ENCODE measurements around the gene FETUB. TPM values are rescaled to one million over a fixed set of nuclear protein-coding genes. Genes with fewer than 3 reads are reported as not detected.
"Not testable (repeated sequence)": the region's sequence is repeated elsewhere in the genome, so short reads cannot be mapped to it uniquely, and the experiment has no call there.

FETUB gene
- total and polyA plus RNA-seq, 12 donors, result not detected

GRCh38 chr3:186697510-186697909 lies 57.3 kb downstream of the FETUB start:
- intact Hi-C loops (cut with DNase I), result no loop called here
- Histone ChIP-seq H3K36me3 (replicated peaks in 1 of 2) (no peaks in the 10 kb centered on the region), H3K9me3 (replicated peaks in 1 of 3) (no peaks in the 10 kb centered on the region), H3K27me3 (no peaks in the 10 kb centered on the region), H3K27ac (no peak overlapping the region), H3K4me3 (no peak overlapping the region), H3K4me1 (replicated peaks in 1 of 2) (no peaks in the 10 kb centered on the region)
- no peak for TF ChIP-seq POLR2A (IDR thresholded peaks at IDR 0.05)
- TF ChIP-seq, protein P1, sequence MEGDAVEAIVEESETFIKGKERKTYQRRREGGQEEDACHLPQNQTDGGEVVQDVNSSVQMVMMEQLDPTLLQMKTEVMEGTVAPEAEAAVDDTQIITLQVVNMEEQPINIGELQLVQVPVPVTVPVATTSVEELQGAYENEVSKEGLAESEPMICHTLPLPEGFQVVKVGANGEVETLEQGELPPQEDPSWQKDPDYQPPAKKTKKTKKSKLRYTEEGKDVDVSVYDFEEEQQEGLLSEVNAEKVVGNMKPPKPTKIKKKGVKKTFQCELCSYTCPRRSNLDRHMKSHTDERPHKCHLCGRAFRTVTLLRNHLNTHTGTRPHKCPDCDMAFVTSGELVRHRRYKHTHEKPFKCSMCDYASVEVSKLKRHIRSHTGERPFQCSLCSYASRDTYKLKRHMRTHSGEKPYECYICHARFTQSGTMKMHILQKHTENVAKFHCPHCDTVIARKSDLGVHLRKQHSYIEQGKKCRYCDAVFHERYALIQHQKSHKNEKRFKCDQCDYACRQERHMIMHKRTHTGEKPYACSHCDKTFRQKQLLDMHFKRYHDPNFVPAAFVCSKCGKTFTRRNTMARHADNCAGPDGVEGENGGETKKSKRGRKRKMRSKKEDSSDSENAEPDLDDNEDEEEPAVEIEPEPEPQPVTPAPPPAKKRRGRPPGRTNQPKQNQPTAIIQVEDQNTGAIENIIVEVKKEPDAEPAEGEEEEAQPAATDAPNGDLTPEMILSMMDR (IDR thresholded peaks at IDR 0.05), result no peak
- 79 to 93% (median 85%) methylated on average over 4 of the region's 4 CpGs for WGBS, 4 donors
- no peak for DNase-seq

DNA sequence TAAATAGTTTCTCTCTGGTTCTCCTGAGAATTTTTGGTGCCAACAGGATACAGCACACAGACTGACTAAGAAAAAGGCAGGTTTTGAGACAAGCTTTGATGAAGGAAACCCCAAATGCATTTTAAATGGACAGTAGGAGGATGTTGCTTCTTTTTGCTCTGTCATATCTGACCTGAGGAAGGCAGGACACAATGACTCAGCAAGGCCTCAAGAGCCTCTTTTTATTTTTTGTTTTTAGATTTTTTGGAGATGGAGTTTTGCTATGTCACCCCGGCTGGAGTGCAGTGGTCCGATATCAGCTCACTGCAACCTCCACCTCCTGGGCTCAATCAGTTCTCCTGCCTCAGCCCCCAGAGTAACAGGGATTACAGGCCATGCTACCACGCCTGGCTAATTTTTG lies 60.1 kb downstream of the FETUB start:
- no peak for DNase-seq
- Histone ChIP-seq H3K27ac (no peak overlapping the region), H3K36me3 (replicated peaks in 1 of 2) (no peaks in the 10 kb centered on the region), H3K27me3 (no peaks in the 10 kb centered on the region), H3K9me3 (replicated peaks in 1 of 3) (no peaks in the 10 kb centered on the region), H3K4me3 (no peak overlapping the region), H3K4me1 (replicated peaks in 1 of 2) (no peaks in the 10 kb centered on the region)
- 82 to 91% (median 89%) methylated on average over 3 of the region's 3 CpGs for WGBS, 4 donors
- intact Hi-C loops (cut with DNase I), result no loop called here
- no peak for TF ChIP-seq POLR2A (IDR thresholded peaks at IDR 0.05)
- TF ChIP-seq, protein P1 (IDR thresholded peaks at IDR 0.05), result no peak

DNA sequence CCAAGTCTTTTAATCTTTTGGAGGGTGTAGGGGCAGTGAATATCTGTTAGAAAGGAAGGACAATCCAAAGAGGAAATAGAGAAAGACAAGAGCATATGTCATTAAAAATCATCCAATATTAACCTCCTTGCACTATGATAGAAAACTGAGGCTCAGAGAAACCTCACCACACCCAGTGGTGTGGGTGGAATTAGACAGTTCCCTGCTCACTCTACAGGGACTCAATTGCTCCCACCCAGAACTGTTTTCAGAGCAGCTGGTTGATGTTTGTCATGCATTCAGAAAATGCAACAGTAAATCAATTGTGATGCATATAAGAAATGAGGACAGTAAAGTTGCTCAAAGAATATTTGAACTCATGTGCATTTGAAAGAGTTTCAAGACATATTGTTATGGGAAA lies 62.3 kb downstream of the FETUB start:
- intact Hi-C loops (cut with DNase I); H3K4me3 ChIP-seq; H3K9me3 ChIP-seq (replicated peaks in 1 of 3); H3K27me3 ChIP-seq; H3K4me1 ChIP-seq (replicated peaks in 1 of 2); H3K36me3 ChIP-seq (replicated peaks in 1 of 2); H3K27ac ChIP-seq; DNase-seq: not testable (repeated sequence)

Small RNA genes within 50 kb of the gene (small RNA-seq; reads per million reads assigned to genes)
- 0 reads per million in 2 donors for gene RF00017

Other genes starting within 250 kb of the FETUB start
- gene CRYGS, start 96.0 kb upstream of the FETUB start, total RNA-seq, result 1 to 10 TPM in 8 of 9 donors, under 1 TPM in 1; 0.78 to 4.3 (median 2.3) TPM
- 10 to 100 TPM in 2 of 3 donors, 1 to 10 TPM in 1; 1.7 to 22.0 (median 10.4) TPM for gene CRYGS, start 96.0 kb upstream of the FETUB start, polyA plus RNA-seq
- 10 to 100 TPM in 5 of 9 donors, 1 to 10 TPM in 4; 7.8 to 21.0 (median 10.1) TPM for gene TBCCD1, start 73.1 kb upstream of the FETUB start, total RNA-seq
- gene TBCCD1, start 73.1 kb upstream of the FETUB start, polyA plus RNA-seq, result 10 to 100 TPM in 1 of 3 donors, 1 to 10 TPM in 2; 3.3 to 14.2 (median 3.3) TPM
- gene DNAJB11, start 69.7 kb upstream of the FETUB start, total RNA-seq, result 10 to 100 TPM; 20.1 to 70.9 (median 36.2) TPM
- 10 to 100 TPM; 41.8 to 93.2 (median 50.1) TPM for gene DNAJB11, start 69.7 kb upstream of the FETUB start, polyA plus RNA-seq
- gene AHSG, start 27.3 kb upstream of the FETUB start, total RNA-seq, result 1 to 10 TPM in 2 of 9 donors, under 1 TPM in 1, not detected in 6; 0.22 to 1.4 (median 1.3) TPM
- gene AHSG, start 27.3 kb upstream of the FETUB start, polyA plus RNA-seq, result under 1 TPM in 1 of 3 donors, not detected in 2; 0.26 TPM
- under 1 TPM in 1 of 9 donors, not detected in 8; 0.14 TPM for gene HRG, start 25.6 kb downstream of the FETUB start, total RNA-seq
- under 1 TPM in 1 of 3 donors, not detected in 2; 0.26 TPM for gene HRG, start 25.6 kb downstream of the FETUB start, polyA plus RNA-seq
- gene KNG1, start 77.0 kb downstream of the FETUB start, total RNA-seq, result under 1 TPM in 3 of 9 donors, not detected in 6; 0.16 to 0.32 (median 0.19) TPM
- under 1 TPM in 1 of 3 donors, not detected in 2; 0.38 TPM for gene KNG1, start 77.0 kb downstream of the FETUB start, polyA plus RNA-seq
- 100 to 1,000 TPM; 221 to 791 (median 514) TPM for gene EIF4A2, start 143.2 kb downstream of the FETUB start, total RNA-seq
- gene EIF4A2, start 143.2 kb downstream of the FETUB start, polyA plus RNA-seq, result 100 to 1,000 TPM; 506 to 547 (median 520) TPM
- gene RFC4, start 166.1 kb downstream of the FETUB start, total RNA-seq, result 10 to 100 TPM in 3 of 9 donors, 1 to 10 TPM in 6; 5.3 to 30.6 (median 8.9) TPM
- 10 to 100 TPM in 2 of 3 donors, 1 to 10 TPM in 1; 9.0 to 13.1 (median 12.1) TPM for gene RFC4, start 166.1 kb downstream of the FETUB start, polyA plus RNA-seq
- 10 to 100 TPM in 1 of 9 donors, 1 to 10 TPM in 5, under 1 TPM in 2, not detected in 1; 0.18 to 10.4 (median 2.5) TPM for gene ADIPOQ, start 202.3 kb downstream of the FETUB start, total RNA-seq
- 10 to 100 TPM in 1 of 3 donors, under 1 TPM in 2; 0.71 to 18.0 (median 0.97) TPM for gene ADIPOQ, start 202.3 kb downstream of the FETUB start, polyA plus RNA-seq

Measured in adrenal gland (tissue), 12 donors.